ENCODE measurements around the gene GOLGA1.
"Not testable (repeated sequence)": the region's sequence is repeated elsewhere in the genome, so short reads cannot be mapped to it uniquely, and the experiment has no call there.

GOLGA1 gene, protein sequence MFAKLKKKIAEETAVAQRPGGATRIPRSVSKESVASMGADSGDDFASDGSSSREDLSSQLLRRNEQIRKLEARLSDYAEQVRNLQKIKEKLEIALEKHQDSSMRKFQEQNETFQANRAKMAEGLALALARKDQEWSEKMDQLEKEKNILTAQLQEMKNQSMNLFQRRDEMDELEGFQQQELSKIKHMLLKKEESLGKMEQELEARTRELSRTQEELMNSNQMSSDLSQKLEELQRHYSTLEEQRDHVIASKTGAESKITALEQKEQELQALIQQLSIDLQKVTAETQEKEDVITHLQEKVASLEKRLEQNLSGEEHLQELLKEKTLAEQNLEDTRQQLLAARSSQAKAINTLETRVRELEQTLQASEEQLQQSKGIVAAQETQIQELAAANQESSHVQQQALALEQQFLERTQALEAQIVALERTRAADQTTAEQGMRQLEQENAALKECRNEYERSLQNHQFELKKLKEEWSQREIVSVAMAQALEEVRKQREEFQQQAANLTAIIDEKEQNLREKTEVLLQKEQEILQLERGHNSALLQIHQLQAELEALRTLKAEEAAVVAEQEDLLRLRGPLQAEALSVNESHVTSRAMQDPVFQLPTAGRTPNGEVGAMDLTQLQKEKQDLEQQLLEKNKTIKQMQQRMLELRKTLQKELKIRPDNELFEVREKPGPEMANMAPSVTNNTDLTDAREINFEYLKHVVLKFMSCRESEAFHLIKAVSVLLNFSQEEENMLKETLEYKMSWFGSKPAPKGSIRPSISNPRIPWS

DNA sequence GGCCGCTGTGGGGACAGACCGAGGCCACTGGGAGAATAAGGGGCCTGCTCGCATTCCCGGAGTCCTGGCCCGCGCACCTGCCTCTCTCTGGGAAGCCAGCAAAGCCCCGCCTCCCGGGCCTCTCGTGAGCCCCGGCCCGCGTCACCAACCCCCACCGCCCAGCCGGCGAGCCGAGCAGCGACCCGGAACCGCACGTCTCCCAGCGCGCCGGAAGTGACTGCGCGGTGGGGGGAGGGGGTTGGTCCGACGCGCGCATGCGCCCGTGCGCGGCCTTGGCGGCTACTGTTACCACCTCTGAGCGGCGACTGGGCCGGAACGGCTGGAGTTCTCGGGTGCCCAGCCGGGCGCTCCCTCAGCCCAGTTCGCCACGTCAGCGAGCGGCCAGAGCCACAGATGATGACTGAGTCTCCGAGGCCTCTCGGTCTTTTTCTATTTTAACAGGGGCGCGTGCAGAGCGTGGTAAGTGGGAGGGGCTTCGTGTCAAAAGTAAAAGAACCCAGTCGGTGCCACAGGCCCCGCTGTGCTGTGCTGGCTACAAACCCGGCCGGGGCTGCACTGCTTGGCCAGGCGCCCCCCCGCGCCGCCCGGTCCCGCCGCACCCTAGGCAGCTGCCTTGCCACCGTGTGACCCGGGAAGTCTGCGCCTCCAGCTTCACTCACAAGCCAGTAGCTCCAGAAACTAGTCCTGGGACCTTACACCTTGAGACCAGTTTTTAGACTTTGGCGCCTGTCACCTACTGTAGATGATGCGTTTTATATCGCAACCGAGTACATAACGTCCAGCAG, at the start of gene GOLGA1:
TSS of gene GOLGA1 (minus strand) at position 190 of the 785 bp plus-strand sequence. CDS start 2,372 bp downstream, outside the sequence.
- DNase-seq: peak; percentile 85

DNA sequence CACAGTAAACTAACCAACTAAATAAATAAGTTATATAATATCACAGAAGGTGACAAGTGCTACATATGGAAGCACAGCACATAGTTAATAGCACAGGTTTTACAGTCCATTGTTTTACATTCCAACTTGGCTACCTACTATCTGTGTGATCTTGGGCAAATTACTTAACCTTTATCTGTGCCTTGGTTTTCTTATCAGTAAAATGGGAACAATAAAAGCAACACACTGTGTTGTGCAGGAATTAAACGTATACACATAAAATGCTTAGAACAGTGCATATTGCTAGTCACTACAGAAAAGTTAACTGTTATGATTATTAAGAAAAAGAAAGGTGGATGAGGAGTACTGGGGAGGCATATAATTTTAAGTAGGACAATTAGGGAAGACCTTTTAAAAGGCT, 42.8 kb upstream of the GOLGA1 start:
- DNase-seq: no peak

DNA sequence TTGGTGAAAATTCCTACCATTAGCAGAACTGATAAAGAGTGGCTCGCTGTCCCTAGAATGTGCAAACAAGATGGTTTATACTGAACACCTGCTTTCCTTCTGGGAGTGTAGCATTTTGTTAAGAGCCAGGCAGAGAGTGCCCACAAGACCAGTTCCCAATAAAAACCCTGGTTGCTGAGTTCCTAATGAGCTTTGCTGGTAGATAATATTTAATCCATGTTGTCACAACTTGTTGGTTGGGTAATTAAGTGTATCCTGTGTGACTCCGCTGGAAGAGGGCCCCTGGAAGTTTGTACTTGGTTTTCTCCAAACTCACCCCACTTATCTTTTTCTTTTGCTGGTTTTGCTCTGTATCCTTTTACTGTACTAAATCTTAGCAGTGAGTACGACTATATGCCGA, 39.5 kb upstream of the GOLGA1 start:
- DNase-seq: no peak

DNA sequence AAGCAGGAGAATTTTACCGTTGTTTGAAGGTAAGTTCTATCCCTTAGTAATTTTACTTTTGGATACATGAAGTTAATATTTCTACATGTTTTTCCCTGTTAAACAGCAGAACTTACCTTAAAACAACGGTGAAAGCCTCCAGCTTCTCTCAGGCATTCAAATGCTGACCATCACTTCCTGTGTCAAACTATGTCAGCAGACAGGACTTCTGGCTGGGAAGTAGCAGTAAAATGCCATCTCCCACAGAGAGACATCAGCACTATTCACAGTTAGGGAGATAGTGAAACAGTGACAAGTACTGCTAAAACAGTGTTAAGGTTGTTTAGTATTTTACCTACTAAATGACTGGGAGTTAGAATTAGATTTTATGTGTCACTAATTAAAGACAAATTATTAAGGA, 34.2 kb upstream of the GOLGA1 start:
- no peak for DNase-seq

DNA sequence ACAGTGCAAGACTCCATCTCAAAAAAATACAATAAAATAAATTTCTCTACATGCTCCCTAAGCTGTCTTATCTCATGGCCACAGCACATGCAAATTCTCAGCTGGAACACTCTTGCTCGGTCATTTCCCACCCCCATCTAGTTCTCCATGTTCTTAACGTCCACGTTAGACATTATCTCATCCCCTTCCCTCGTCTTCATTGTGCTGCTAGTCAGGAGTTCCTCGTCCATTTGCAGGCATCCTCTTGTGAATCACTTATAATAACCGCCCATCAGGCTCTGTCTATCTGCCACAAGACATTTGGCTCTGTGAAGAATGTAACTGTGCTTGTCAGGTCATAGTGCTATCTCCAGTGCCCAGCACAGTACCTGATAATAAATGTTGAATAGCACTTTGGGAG, 32.9 kb upstream of the GOLGA1 start:
- DNase-seq: no peak

DNA sequence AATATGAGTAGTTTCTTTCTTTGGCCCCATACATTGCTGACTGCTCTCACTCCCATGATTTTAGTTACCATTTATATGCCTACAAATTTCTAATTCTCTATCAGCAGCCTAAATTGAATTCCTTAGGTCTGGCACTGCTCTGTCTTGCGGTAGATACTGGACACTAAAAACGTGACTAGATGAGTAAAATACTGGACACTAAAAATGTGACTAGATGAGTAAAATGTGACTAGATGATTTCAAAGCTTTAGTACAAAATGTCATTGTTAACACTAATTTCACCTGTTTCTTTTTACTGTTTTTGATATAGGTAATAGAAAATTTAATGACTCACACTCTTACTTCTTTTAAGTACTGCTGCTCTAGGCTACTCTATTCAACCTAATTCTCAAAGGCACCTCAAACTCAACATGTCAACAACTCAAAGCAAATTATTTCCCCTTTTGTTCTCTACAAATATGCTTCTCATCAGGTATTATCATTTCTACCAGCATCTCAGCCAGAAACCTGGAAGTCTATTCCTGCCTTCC, 31.4 kb upstream of the GOLGA1 start:
- no peak for DNase-seq

DNA sequence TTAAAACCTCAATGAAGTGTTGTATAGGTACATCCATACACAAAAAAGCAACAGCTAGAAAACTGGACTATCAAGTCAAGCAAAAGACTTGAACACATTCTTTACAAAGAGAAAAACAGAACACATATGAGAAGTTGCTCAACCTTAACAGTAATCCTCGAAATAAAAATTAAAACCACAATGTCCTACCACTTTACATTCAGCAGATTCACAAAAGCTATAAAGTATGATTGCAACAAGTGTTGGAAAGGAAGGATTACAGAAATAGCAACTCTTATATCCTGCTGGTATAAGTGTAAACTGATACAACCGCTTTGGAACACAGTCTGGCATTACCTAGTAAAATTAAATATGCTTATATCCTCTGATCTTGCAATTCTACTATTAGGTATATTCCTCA, 28.5 kb upstream of the GOLGA1 start:
- no peak for DNase-seq

DNA sequence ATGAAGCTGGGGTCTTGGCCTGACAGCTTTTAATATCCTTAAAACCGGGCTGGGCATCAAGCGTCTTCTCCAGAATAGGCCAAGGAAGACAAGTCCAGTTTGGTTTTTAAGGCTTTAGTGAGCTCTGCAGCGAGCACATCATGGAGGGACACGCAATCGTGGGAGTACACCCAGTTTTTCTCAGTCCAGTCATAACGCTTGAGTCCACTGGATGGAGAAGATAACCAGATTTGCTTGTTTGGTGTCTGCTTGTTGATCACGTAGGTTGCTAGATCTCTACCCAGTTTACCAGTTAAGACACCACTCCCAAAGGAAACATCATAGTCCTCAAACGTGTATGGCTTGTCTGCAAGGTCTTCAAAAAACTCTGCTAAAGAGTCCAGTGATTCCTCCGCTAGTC, 27.4 kb upstream of the GOLGA1 start:
- no peak for DNase-seq

DNA sequence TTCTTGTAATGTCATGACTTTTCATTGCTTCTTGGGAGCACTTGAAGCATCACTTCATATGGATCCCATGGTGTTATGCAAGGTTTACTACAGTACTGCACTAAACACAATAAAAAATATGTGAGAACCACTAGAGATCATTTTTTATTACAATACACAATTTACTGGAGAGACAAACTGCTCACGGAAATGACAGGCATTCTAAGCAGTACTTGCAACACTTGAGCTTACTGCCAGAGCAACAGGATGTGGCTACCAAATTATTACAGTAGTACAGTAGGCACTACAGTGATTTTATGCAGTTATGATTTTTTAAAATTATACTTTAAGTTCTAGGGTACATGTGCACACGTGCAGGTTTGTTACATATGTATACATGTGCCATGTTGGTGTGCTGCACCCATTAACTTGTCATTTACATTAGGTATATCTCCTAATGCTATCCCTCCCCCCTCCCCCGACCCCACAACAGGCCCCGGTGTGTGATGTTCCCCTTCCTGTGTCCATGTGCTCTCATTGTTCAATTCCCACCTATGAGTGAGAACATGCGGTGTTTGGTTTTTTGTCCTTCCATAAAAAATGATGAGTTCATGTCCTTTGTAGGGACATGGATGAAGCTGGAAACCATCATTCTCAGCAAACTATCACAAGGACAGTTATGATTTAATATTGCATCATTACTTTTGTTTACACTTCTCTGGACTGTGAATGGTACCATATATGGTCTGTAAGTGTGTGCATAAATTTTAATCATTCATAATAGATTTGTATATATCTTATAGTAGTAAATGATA, 25.1 kb upstream of the GOLGA1 start:
- not testable (repeated sequence) for DNase-seq

DNA sequence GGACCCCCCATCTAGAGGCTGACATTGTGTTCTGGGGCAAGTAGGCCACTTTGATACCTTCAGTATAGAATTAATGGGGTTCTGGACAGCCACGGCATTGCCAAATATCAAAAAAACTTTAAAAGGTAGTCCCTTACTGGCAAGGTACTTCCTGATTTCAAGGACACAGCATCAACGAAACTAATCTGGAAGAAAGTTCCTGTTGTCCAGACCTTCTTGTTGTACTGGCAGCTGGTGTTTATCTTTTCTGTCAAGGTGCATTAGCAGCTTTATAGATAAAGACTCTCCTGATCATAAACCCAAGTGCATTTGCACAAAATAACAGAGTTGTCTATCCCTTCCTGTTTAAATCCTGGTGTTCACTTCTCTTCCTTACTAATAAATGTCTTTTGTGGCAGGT, 23.7 kb upstream of the GOLGA1 start:
- DNase-seq: no peak

DNA sequence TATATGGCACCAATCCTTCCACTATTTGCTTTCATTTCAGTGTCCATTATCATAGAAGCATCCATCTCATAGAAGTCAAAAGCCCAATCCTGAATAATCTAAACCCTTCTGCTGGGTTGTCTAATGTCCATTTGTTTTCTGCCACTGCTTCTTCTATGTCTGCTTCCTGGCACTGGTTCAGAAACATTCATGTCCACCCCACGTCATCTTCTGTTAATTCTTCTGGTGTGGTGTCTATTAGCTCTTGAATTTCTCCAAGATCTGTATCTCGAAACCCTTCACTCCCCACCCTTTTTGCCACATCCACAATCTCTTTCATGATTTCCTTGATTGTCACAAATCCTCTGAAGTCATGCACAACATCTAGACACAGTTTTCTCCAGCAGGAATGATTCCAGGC, 23.2 kb upstream of the GOLGA1 start:
- no peak for DNase-seq

DNA sequence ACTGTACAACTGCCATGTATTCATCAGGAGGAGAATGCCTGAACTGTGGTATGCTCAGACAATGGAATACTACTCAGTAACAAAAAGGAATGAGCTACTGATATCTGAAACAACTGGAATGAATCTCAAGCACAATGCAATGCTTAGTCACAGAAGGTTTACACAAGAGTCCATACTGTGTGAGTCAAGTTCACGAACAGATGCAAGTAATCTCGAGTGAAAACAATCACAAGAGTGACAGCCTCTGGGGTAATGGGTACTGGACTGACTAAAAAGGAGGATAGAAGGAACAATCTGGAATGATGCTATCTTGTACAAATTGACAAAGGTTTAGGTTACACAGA, 19.5 kb upstream of the GOLGA1 start:
- no peak for DNase-seq

DNA sequence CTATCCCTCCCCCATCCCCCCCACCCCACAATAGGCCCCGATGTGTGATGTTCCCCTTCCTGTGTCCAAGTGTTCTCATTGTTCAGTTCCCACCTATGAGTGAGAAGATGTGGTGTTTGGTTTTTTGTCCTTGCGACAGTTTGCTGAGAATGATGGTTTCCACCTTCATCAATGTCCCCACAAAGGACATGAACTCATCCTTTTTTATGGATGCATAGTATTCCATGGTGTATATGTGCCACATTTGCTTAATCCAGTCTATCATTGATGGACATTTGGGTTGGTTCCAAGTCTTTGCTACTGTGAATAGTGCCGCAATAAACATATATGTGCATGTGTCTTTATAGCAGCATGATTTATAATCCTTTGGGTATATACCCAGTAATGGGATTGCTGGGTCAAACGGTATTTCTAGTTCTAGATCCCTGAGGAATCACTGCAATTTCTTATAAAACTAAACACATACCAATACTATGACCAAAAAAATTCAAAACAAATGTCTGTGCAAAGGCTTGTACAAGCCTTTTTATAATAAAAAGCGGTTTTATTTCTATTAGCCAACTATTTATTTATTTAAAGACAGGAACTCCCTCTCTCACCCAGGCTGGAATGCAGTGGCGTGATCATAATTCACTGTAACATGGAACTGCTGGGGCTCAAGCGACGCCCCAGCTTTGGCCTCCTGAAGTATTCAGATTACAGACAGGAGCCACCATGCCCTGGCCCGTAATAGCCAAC, 19.0 kb upstream of the GOLGA1 start:
- DNase-seq: not testable (repeated sequence)

DNA sequence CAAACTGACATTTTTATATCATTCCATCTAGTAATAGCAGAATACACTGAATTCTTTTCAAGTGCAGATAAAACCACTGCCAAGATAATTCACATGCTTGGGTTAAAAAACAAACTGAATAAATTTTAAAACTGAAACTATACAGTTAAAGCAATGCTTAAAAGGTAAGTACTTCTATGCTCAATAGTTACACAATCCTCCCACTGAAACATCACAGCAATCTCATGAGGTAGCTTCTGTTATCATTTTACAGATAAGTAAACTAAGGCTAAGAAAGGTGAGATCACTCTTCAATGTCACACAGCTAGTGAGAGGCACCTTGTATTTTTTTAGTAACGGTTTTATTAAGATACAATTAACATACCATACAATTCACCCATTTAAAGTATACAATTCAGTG, 13.4 kb upstream of the GOLGA1 start:
- no peak for DNase-seq

DNA sequence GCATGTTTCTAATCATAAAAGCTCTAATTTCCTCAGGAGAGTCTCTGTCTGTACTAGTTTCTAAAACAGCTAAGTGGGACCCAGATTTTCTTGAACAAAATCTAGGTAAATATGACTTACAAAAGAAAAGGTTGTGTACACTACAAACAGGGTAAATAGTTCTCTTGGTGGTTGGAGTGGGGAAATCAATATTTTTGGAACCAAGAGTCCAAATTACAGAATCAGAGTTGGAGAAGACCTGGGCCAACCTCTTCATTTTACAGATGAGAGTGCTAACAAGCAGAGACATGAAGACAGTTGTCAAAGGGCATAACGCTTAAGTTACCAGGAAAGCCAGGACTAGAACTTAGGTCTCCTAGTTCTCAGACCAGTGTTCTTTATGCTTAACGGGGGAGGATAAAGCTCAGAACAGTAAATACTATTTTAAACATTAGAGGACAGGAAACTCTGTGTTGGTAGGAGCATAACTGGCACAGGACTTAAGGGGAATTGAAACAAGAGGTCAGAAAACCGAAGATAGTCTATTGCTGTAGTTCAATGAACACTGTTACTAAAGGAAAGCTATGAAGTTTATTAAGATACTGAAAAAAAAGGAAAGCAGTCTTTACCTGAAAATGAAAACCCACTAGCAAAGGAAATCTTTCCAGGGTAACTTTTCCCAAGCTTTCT, 9.3 kb upstream of the GOLGA1 start:
- DNase-seq: no peak

DNA sequence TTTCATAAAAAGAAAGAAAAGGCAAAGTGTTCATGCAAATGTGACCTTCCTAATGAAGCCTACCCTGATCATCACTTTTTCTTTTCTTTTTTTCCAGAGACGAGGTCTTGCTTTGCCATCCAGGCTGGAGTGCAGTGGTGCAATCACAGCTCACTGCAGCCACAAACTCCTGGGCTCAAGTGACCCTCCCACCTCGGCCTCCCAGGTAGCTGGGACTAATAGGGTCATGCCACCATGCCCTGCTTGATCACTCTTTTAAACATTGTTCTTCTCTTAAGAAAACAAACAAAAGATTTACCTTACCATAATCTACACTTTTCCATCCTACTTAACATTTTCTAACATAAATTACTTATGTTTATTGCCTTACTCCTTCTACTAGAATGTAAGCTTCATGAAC, 8.5 kb upstream of the GOLGA1 start:
- DNase-seq: no peak

DNA sequence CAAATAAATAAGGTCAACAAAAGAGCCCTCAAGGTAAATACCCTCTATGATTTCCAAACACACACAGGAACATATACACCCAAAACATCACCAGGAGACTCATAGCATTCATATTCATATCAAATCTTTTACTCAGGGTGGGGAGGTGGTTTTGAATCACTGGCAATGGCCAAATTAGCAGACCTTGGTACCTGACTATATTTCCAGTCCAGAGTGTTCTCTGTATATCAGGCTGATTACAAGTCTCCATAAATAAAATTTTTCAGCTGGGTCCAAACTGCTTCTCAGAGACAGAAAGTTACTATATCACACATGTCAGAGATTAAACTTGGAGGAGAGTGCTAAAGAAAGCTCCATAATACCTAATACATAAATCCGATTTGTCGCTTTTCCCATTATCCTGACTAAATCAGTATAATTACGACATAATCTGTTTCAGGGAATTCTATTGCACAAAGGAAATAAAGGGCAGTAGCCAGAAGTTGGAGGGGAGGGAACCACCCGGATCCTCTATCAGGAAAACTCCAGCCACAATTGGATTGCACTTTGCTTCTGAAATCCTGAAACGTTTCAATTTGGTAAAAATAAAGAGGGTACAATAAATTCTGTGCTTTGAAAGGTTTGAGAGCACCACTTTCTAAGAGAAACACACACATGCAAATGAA, 7.0 kb upstream of the GOLGA1 start:
- no peak for DNase-seq

DNA sequence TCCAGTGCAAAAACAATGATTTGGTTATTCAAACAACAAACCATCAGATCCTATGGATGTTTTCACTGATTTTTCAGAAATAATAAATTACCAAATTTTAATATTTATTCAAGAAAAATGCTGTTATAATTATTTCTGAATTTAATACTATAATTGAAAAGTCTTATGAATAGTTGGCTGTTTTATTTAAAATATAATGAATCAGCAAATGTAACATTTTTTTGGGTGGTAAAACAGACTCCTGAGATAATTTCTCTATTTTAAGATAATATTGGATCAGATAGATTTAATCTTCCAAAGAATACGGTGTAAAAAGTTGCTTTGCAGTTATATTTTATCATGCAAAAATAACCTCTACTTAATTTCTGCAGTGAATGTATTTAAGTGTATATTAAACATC, 5.3 kb upstream of the GOLGA1 start:
- no peak for DNase-seq

DNA sequence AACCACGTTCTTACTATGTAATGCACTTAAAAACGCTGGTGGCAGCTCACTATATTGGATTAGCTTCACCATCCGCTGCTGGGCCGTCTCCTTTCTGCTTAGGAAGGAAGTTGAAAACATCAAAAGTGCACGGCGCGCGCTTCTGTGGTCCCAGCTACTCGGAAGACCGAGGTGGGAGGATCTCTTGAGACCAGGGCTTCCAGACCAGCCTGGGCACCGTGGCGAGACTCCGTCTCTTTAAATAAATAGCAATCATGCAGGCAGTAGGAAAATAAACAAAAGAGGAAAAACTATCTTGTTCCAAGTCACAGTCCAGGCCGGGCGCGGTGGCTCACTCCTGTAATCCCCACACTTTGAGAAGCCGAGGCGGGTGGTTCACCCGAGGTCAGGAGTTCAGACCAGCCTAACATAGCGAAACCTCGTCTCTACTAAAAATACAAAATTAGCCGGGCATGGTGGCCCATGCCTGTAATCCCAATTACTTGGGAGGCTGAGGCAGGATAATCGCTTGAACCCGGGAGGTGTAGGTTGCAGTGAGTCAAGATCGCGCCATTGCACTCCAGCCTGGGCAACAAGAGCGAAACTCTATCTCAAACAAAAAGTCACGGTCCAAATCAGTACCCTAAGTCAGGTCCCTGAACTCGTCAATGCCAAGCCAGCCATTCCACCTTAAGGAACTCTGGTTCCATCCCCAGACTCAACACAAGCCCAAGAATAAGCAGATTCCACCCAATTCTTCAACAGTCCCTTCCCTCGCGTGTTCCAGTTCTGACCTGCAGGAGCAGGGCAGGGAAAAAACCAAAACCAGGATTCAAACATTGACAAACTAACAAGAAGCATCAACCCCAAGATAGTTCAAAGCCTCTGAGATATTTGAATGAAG, 1.0 kb upstream of the GOLGA1 start:
- no peak for DNase-seq

DNA sequence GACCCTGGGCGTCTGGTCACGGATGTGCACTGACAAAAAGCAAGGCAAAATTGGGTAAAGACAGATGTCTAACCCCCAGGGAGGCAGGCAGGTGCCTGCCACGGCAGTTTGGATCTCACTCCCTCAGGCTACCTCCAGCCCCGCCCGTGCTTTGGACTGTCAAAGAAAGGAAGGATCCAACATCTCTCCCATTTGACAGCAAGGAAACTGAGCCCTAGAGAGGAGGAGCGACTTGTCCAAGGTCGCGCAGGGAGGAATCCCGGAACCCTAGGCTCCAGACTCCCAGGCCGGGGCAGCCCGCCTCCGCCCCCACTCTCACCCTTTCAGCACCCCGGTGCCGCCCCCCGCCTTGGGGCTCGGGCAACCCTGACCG, 376 bp downstream of the GOLGA1 start:
- peak; percentile 48 for DNase-seq
